Smooth muscle cell (in vitro differentiated cells): ENCODE measurements around the gene JAK2. TPM values are rescaled to one million over a fixed set of nuclear protein-coding genes. Genes with fewer than 3 reads are reported as not detected.

ENCODE experiments used
- DNase-seq: peaks from one replicate; lab custom pipeline; 2025; ENCODE audit not compliant: unreplicated experiment; lab: John Stamatoyannopoulos, UW
- H2AFZ ChIP-seq: fragments of 200-600 bp; sonication (generic); 2 replicates; pipeline ENCODE4 v1.6.0; 2016; ENCODE audit warnings: antibody characterized with exemption, low read depth, mild to moderate bottlenecking
- H3F3A ChIP-seq: fragments of 200-600 bp; sonication (generic); 2 replicates; pipeline ENCODE4 v1.6.0; 2017; ENCODE audit warnings: antibody characterized with exemption, low read depth
- H3K27ac ChIP-seq: fragments of 200-600 bp; sonication (generic); 2 replicates; pipeline ENCODE4 v1.5.1; 2016; ENCODE audit warnings: low read depth, mild to moderate bottlenecking
- H3K27me3 ChIP-seq: fragments of 200-600 bp; sonication (generic); 2 replicates; pipeline ENCODE4 v1.6.1; 2016; ENCODE audit warnings: low read depth, mild to moderate bottlenecking
- H3K36me3 ChIP-seq: fragments of 200-600 bp; sonication (generic); 2 replicates; pipeline ENCODE4 v1.5.1; 2016; ENCODE audit warnings: low read depth
- H3K4me1 ChIP-seq: fragments of 200-600 bp; sonication (generic); 2 replicates; pipeline ENCODE4 v1.5.1; 2016; ENCODE audit warnings: low read depth
- H3K4me2 ChIP-seq: fragments of 200-600 bp; sonication (generic); 2 replicates; pipeline ENCODE4 v1.6.0; 2016; ENCODE audit warnings: mild to moderate bottlenecking
- H3K4me3 ChIP-seq: fragments of 200-600 bp; sonication (generic); 2 replicates; pipeline ENCODE4 v1.5.1; 2016; ENCODE audit warnings: mild to moderate bottlenecking
- H3K79me2 ChIP-seq: fragments of 200-600 bp; sonication (generic); 2 replicates; pipeline ENCODE4 v1.6.0; 2016; ENCODE audit warnings: low read depth, mild to moderate bottlenecking
- H3K9ac ChIP-seq: fragments of 200-600 bp; sonication (generic); 2 replicates; pipeline ENCODE4 v1.6.0; 2016; ENCODE audit warnings: low read depth
- H3K9me3 ChIP-seq: fragments of 200-600 bp; sonication (generic); replicated peaks from 2 replicates; pipeline ENCODE4 v1.5.1; 2016; ENCODE audit warnings: low read depth
- H4K20me1 ChIP-seq: fragments of 200-600 bp; sonication (generic); 2 replicates; pipeline ENCODE4 v1.6.0; 2016; ENCODE audit warnings: low read depth
- WGBS: methylation state at CpG from one replicate; pipeline ENCODE4 v1.1.7; 2016; ENCODE audit warnings: low lambda C conversion rate; 5-methylcytosine and 5-hydroxymethylcytosine counted together
- polyA plus RNA-seq: library from polyadenylated mRNA; unstranded; fragments of >200 nt; fragmentation: Nextera tagmentation; extraction: Ambion mirVana; gene quantifications from 2 replicates; pipeline ENCODE4 v1.2.1, GENCODE V29; 2016
- total RNA-seq: library from RNA; depleted of rRNA; stranded (reverse); fragments of >200 nt; gene quantifications from 2 replicates; pipeline ENCODE4 v1.2.3, GENCODE V29; 2014
- TF ChIP-seq, protein P1 (sequence below): fragments of 200-600 bp; sonication (generic); IDR thresholded peaks from 2 replicates; pipeline ENCODE4 v1.5.1; 2017; ENCODE audit warnings: borderline replicate concordance, mild to moderate bottlenecking, antibody characterized with exemption; ENCODE audit not compliant: insufficient read depth, poor library complexity, severe bottlenecking

Gene JAK2
- total RNA-seq: 12.0 and 15.6 TPM in 2 replicates
- polyA plus RNA-seq: 4.9 and 5.8 TPM in 2 replicates

DNA sequence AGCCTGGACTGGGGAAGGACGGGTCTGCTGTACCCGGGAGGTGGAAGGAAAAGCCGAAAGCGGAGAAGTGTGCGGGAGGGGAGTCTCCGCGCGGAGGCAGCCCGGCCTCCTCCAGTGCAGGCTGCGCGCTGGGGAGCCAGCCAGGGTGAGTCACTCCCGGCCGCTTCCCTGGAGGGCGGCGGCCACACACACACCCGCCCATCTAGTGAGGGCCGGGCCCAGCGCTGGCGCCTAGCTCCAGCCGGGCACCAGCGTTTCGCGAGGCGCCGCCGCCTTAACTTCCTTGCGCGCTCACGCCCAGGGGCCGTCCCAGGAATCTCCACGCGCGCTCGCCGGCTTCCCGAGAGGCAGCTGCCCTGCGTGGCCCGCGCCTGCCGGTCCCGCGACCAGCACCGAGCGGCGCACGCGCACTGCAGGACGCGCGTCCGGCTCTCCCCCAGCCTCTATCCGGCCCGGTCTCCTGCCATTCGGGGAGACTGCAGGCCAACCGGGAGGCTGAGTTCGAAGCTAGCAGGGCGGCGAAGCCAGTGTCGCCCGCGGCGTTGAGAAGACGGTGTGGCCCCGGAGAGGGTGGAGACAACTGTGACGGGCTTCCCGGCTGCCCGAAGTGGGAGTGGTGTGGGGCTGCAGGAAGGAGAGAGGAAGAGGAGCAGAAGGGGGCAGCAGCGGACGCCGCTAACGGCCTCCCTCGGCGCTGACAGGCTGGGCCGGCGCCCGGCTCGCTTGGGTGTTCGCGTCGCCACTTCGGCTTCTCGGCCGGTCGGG is at the start of gene JAK2:
JAK2 (plus strand) TSS at position 652 of the 765 bp plus-strand sequence. CDS start 36,716 bp downstream, outside the sequence.
- peak within 1 kb of the TSS; percentile 90 for H2AFZ ChIP-seq
- H3K4me1 ChIP-seq: peaks cover 18% of the 10 kb centered on the region
- no peaks in the 10 kb centered on the region for H3K27me3 ChIP-seq
- 1% methylated on average over 63 of the region's 84 CpGs for WGBS
- peaks cover 20% of the 10 kb centered on the region for H4K20me1 ChIP-seq
- DNase-seq: peak; percentile 98
- H3F3A ChIP-seq: peaks cover 17% of the 10 kb centered on the region
- peak within 1 kb of the TSS; percentile 88 for H3K9ac ChIP-seq
- H3K36me3 ChIP-seq: no peaks in the 10 kb centered on the region
- peak within 1 kb of the TSS; percentile 95 for H3K27ac ChIP-seq
- peaks cover 28% of the 10 kb centered on the region for H3K79me2 ChIP-seq
- no peaks in the 10 kb centered on the region for H3K9me3 ChIP-seq
- TF ChIP-seq, protein P1, sequence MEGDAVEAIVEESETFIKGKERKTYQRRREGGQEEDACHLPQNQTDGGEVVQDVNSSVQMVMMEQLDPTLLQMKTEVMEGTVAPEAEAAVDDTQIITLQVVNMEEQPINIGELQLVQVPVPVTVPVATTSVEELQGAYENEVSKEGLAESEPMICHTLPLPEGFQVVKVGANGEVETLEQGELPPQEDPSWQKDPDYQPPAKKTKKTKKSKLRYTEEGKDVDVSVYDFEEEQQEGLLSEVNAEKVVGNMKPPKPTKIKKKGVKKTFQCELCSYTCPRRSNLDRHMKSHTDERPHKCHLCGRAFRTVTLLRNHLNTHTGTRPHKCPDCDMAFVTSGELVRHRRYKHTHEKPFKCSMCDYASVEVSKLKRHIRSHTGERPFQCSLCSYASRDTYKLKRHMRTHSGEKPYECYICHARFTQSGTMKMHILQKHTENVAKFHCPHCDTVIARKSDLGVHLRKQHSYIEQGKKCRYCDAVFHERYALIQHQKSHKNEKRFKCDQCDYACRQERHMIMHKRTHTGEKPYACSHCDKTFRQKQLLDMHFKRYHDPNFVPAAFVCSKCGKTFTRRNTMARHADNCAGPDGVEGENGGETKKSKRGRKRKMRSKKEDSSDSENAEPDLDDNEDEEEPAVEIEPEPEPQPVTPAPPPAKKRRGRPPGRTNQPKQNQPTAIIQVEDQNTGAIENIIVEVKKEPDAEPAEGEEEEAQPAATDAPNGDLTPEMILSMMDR: peak; percentile 22
- H3K4me3 ChIP-seq: peak within 1 kb of the TSS; percentile 69
- peak within 1 kb of the TSS; percentile 84 for H3K4me2 ChIP-seq

DNA sequence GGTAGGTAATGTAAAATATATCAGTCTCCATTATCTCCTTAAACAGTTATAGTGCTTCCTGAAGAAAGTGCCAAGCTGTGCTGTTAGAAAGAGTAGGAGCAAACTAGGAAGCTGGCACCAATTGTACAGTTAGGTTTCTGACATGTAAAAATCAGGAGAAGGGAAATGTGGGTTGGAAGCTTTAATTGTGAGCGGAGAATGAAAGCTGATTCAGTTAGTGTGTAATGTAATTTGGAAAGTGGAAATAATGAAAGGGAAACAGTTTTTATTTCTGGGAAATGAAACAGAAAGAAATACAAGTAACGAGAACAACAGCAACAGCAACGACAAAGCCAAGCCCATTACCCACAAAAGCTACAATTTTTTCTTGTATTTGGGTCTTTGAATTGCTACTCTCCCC is 48.8 kb upstream of the JAK2 start:
- no peak for DNase-seq
- Histone ChIP-seq H3K79me2 (no peaks in the 10 kb centered on the region), H3K4me2 (no peak overlapping the region), H3K4me1 (no peaks in the 10 kb centered on the region), H3K27me3 (no peaks in the 10 kb centered on the region), H3K9me3 (no peaks in the 10 kb centered on the region), H3K27ac (no peak overlapping the region), H4K20me1 (no peaks in the 10 kb centered on the region), H2AFZ (no peak overlapping the region), H3K9ac (no peak overlapping the region), H3K4me3 (no peak overlapping the region), H3K36me3 (no peaks in the 10 kb centered on the region), H3F3A (no peaks in the 10 kb centered on the region)
- TF ChIP-seq, protein P1: no peak
- 94% methylated on average over 3 of the region's 3 CpGs for WGBS

DNA sequence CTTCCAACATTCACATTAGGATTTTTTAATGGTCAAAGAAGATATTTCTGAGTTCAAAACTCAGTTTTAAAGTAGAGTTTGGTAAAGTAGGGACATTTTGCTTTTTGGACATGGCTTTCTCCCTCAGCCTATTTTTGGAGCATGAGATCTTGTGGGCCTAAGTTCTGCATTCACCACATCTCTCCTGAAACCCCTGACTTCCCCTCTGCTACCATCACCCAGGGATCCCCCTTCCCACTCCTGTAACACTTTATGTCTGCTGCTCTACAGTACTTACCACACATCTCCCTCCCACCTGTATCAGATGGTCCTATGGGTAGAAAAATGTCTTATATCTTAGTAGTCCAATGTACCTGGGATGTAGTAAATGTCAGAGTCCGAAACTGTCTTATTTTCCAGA is 48.2 kb upstream of the JAK2 start:
- no peak for DNase-seq
- H3K27ac ChIP-seq: no peak overlapping the region
- H3K4me3 ChIP-seq: no peak overlapping the region
- WGBS: 93% methylated on average over 1 of the region's 1 CpG
- H3K36me3 ChIP-seq: no peaks in the 10 kb centered on the region
- H3K4me1 ChIP-seq: no peaks in the 10 kb centered on the region
- H3K9ac ChIP-seq: no peak overlapping the region
- TF ChIP-seq, protein P1: no peak
- no peak overlapping the region for H3K4me2 ChIP-seq
- H4K20me1 ChIP-seq: no peaks in the 10 kb centered on the region
- no peaks in the 10 kb centered on the region for H3K79me2 ChIP-seq
- no peaks in the 10 kb centered on the region for H3F3A ChIP-seq
- H2AFZ ChIP-seq: no peak overlapping the region
- no peaks in the 10 kb centered on the region for H3K9me3 ChIP-seq
- no peaks in the 10 kb centered on the region for H3K27me3 ChIP-seq

DNA sequence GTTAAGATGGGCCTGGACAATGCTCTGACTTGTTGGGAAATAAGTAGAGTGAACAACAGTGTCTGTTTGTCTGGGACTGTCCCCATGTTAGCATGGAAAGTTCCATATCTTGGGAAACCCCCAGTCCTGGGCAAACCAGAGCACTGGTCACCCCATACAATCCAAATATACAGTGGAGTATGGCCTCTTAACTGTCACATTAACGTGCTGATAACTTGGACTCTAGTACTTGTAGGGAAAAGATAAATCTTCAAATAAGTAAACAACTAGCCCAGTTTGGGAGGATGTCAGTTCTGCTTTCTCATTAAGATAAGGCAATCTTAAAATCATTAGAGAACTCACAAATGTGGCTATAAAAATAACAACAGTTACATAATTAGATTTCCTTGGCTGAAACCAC is 47.6 kb upstream of the JAK2 start:
- no peaks in the 10 kb centered on the region for H3K36me3 ChIP-seq
- H3F3A ChIP-seq: no peaks in the 10 kb centered on the region
- H3K9ac ChIP-seq: no peak overlapping the region
- no peak for DNase-seq
- no peaks in the 10 kb centered on the region for H3K27me3 ChIP-seq
- no peak overlapping the region for H2AFZ ChIP-seq
- no peak overlapping the region for H3K4me3 ChIP-seq
- H3K79me2 ChIP-seq: no peaks in the 10 kb centered on the region
- whole genome bisulfite sequencing: 16% methylated on average over 1 of the region's 1 CpG
- TF ChIP-seq, protein P1: no peak
- H3K9me3 ChIP-seq: no peaks in the 10 kb centered on the region
- H4K20me1 ChIP-seq: no peaks in the 10 kb centered on the region
- H3K4me1 ChIP-seq: no peaks in the 10 kb centered on the region
- no peak overlapping the region for H3K4me2 ChIP-seq
- H3K27ac ChIP-seq: no peak overlapping the region
